SK-N-MC (cell line): ENCODE measurements around the gene LRRC53.

Experiments
- EZH2 ChIP-seq: fragments of 200-600 bp; sonication (generic); IDR thresholded peaks from one replicate; pipeline ENCODE4 v1.6.1; 2017; ENCODE audit warnings: antibody characterized with exemption
- POLR2AphosphoS5 ChIP-seq: IDR thresholded peaks from 2 replicates; pipeline ENCODE4 v1.6.1; 2012; ENCODE audit warnings: mild to moderate bottlenecking, low read depth, low read length, borderline replicate concordance

GRCh38 chr1:74526708-74527107 lies 14.3 kb upstream of the LRRC53 start:
- TF ChIP-seq POLR2AphosphoS5 (no peak), EZH2 (no peak)
